ENCODE measurements around the gene DOK6.
"Not testable (repeated sequence)": the region's sequence is repeated elsewhere in the genome, so short reads cannot be mapped to it uniquely, and the experiment has no call there.

The DOK6 gene

DNA sequence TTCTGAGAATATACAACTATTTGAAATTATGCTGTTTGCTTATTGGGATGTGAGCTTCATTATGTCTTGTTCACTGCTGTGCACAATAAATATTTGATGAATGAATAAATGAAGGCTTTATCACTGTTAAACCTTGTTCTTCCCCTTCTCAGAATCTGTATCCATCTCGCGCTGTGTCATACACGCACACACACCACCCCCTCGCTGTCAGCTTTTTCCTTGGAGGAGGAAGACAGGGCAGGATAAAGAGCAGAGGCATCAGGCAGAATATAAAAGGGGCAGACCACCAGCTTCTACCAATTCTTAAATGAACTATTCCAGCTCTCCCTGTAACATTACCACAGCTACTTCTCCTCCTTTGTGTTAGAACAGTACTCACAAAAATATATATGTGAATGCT lies 472.0 kb downstream of the DOK6 start:
- no peak for DNase-seq (ENCODE audit: low spot score)
- in situ Hi-C loops (cut with MboI; ENCODE audit: low pct_unique_long_range_greater_than_20kb, low sequenced_read_pairs, unreplicated experiment): no loop called here
- TF ChIP-seq, protein P1, sequence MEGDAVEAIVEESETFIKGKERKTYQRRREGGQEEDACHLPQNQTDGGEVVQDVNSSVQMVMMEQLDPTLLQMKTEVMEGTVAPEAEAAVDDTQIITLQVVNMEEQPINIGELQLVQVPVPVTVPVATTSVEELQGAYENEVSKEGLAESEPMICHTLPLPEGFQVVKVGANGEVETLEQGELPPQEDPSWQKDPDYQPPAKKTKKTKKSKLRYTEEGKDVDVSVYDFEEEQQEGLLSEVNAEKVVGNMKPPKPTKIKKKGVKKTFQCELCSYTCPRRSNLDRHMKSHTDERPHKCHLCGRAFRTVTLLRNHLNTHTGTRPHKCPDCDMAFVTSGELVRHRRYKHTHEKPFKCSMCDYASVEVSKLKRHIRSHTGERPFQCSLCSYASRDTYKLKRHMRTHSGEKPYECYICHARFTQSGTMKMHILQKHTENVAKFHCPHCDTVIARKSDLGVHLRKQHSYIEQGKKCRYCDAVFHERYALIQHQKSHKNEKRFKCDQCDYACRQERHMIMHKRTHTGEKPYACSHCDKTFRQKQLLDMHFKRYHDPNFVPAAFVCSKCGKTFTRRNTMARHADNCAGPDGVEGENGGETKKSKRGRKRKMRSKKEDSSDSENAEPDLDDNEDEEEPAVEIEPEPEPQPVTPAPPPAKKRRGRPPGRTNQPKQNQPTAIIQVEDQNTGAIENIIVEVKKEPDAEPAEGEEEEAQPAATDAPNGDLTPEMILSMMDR (IDR thresholded peaks at IDR 0.05; ENCODE audit: extremely low read depth, insufficient read depth, missing control alignments): no peak

DNA sequence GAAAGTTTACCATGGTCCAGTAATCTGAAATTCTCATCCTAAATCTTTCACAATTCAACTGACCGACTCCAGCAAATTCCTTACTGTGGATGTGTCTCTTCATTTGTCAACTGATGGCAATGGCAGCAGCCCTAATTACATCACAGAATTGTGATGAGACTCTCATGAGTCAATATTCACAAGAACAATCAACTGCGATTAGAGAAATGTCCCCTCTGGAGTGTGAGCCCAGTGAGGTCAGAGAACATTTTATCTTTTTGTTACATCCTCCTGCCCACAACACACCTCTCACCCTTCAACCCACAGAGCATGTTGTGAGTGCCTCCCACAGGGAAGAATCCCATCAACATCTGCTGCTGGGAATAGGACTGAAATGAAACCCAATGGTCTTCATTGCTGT lies 473.4 kb downstream of the DOK6 start:
- TF ChIP-seq, protein P1 (IDR thresholded peaks at IDR 0.05; ENCODE audit: extremely low read depth, insufficient read depth, missing control alignments): no peak
- in situ Hi-C loops (cut with MboI; ENCODE audit: low pct_unique_long_range_greater_than_20kb, low sequenced_read_pairs, unreplicated experiment): no loop called here
- DNase-seq (ENCODE audit: low spot score): no peak

- TF ChIP-seq, protein P1 (IDR thresholded peaks at IDR 0.05; ENCODE audit: extremely low read depth, insufficient read depth, missing control alignments): no peak
- no peak for DNase-seq (ENCODE audit: low spot score)
- in situ Hi-C loops (cut with MboI; ENCODE audit: low pct_unique_long_range_greater_than_20kb, low sequenced_read_pairs, unreplicated experiment): no loop called here
Observed at GRCh38 chr18:69876490-69876889, 475.8 kb downstream of the DOK6 start.

GRCh38 chr18:69878213-69878933 lies 477.7 kb downstream of the DOK6 start:
- TF ChIP-seq, protein P1 (IDR thresholded peaks at IDR 0.05; ENCODE audit: extremely low read depth, insufficient read depth, missing control alignments): no peak
- no peak for DNase-seq (ENCODE audit: low spot score)
- in situ Hi-C loops (cut with MboI; ENCODE audit: low pct_unique_long_range_greater_than_20kb, low sequenced_read_pairs, unreplicated experiment): no loop called here

DNA sequence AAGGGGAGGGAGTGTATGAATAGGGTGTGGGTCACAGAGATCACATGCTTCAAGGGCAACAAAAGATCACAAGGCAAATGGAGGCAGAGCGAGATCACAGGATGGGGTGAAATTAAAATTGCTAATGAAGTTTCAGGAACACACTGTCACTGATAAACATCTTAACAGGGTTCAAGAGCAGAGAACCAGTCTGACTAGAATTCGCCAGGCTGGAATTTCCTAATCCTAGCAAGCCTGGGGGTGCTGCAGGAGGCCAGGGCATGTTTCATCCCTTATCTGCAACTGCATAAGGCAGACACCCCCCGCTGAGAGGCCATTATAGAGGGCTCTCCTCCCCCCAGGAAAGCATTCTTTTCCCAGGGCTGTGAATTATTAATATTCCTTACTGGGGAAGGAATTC lies 478.4 kb downstream of the DOK6 start:
- in situ Hi-C loops (cut with MboI; ENCODE audit: low pct_unique_long_range_greater_than_20kb, low sequenced_read_pairs, unreplicated experiment); DNase-seq (ENCODE audit: low spot score): not testable (repeated sequence)

DNA sequence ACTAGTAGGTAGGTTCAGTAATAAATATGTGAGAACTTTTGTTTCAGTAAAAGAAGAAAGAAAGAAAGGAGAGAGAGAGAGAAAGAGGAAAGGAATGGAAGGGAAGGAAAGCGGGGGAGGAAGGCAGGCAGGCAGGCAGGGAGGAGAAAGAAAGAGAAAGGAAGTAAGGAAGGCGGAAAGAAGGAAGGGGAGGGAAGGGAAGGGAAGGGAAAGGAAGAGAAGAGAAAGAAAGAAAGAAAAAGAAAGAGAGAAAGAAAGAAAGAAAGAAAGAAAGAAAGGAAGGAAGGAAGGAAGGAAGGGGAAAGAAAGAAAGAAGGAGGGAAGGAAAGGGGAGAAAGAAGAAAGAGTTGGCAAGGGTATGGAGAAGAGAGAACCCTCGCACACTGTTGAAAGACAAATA lies 479.4 kb downstream of the DOK6 start:
- no peak for DNase-seq (ENCODE audit: low spot score)
- in situ Hi-C loops (cut with MboI; ENCODE audit: low pct_unique_long_range_greater_than_20kb, low sequenced_read_pairs, unreplicated experiment): no loop called here

GRCh38 chr18:69882965-69883668 lies 482.4 kb downstream of the DOK6 start:
- no peak for DNase-seq (ENCODE audit: low spot score)
- TF ChIP-seq, protein P1 (IDR thresholded peaks at IDR 0.05; ENCODE audit: extremely low read depth, insufficient read depth, missing control alignments): no peak
- in situ Hi-C loops (cut with MboI; ENCODE audit: low pct_unique_long_range_greater_than_20kb, low sequenced_read_pairs, unreplicated experiment): no loop called here

More for the DNA sequence above, 479.4 kb downstream of the DOK6 start:
- TF ChIP-seq, protein P1 (IDR thresholded peaks at IDR 0.05; ENCODE audit: extremely low read depth, insufficient read depth, missing control alignments): no peak

Data from GM13977 (cell line).